GM23248 (cell line): ENCODE data around the gene KASH5. TPM values are rescaled to one million over a fixed set of nuclear protein-coding genes. Genes with fewer than 3 reads are reported as not detected.

Source experiments
- DNase-seq: peaks from one replicate; pipeline ENCODE4 v3.0.0-alpha.2; 2015
- H2AFZ ChIP-seq: fragments of 200-600 bp; sonication (generic); 2 replicates; pipeline ENCODE4 v1.6.1; 2016; ENCODE audit warnings: antibody characterized with exemption
- H3F3A ChIP-seq: fragments of 200-600 bp; sonication (generic); 2 replicates; pipeline ENCODE4 v1.6.1; 2016; ENCODE audit warnings: mild to moderate bottlenecking, antibody characterized with exemption, mixed run types; ENCODE audit not compliant: insufficient read depth
- H3K27ac ChIP-seq: fragments of 200-600 bp; sonication (generic); 2 replicates; pipeline ENCODE4 v1.5.1; 2016; ENCODE audit warnings: mild to moderate bottlenecking
- H3K27me3 ChIP-seq: fragments of 200-600 bp; sonication (generic); replicated peaks from 2 replicates; pipeline ENCODE4 v1.6.1; 2016; ENCODE audit warnings: mild to moderate bottlenecking; ENCODE audit not compliant: insufficient read depth
- H3K36me3 ChIP-seq: fragments of 200-600 bp; sonication (generic); 2 replicates; pipeline ENCODE4 v1.6.1; 2016; ENCODE audit warnings: low read depth, mild to moderate bottlenecking
- H3K4me1 ChIP-seq: fragments of 200-600 bp; sonication (generic); 2 replicates; pipeline ENCODE4 v1.6.1; 2016; ENCODE audit warnings: mild to moderate bottlenecking; ENCODE audit not compliant: insufficient read depth
- H3K4me2 ChIP-seq: fragments of 200-600 bp; sonication (generic); one replicate; pipeline ENCODE4 v1.6.1; 2016; ENCODE audit warnings: mild to moderate bottlenecking; ENCODE audit not compliant: unreplicated experiment
- H3K4me3 ChIP-seq: fragments of 200-600 bp; sonication (generic); 2 replicates; pipeline ENCODE4 v1.5.1; 2016; ENCODE audit warnings: mild to moderate bottlenecking
- H3K79me2 ChIP-seq: fragments of 200-600 bp; sonication (generic); 2 replicates; pipeline ENCODE4 v1.6.1; 2016; ENCODE audit warnings: mild to moderate bottlenecking; ENCODE audit not compliant: insufficient read depth
- H3K9ac ChIP-seq: fragments of 200-600 bp; sonication (generic); 2 replicates; pipeline ENCODE4 v1.6.1; 2016; ENCODE audit warnings: mild to moderate bottlenecking
- H3K9me2 ChIP-seq: fragments of 200-600 bp; sonication (generic); 2 replicates; pipeline ENCODE4 v1.6.1; 2016; ENCODE audit warnings: mixed run types, mild to moderate bottlenecking, moderate library complexity; ENCODE audit not compliant: insufficient read depth
- H3K9me3 ChIP-seq: fragments of 200-600 bp; sonication (generic); one replicate; pipeline ENCODE4 v1.6.1; 2017; ENCODE audit warnings: low read depth
- H4K20me1 ChIP-seq: fragments of 200-600 bp; sonication (generic); 2 replicates; pipeline ENCODE4 v1.6.0; 2016; ENCODE audit not compliant: insufficient read depth
- EZH2 ChIP-seq: fragments of 200-600 bp; sonication (generic); IDR thresholded peaks from 2 replicates; pipeline ENCODE4 v1.6.1; 2018; ENCODE audit warnings: antibody characterized with exemption, mild to moderate bottlenecking; ENCODE audit not compliant: insufficient read depth, poor library complexity, severe bottlenecking
- EZH2phosphoT487 ChIP-seq: fragments of 200-600 bp; sonication (generic); IDR thresholded peaks from 2 replicates; pipeline ENCODE4 v1.6.1; 2018; ENCODE audit warnings: antibody characterized with exemption, moderate library complexity, mild to moderate bottlenecking, low read depth; ENCODE audit not compliant: insufficient read depth
- WGBS, 2 experiments: methylation state at CpG; one replicate each; pipeline ENCODE4 v1.1.6; 2015 to 2017; ENCODE audit warnings: low lambda C conversion rate in 2 of 2, low coverage in 1 of 2; ENCODE audit errors: missing lambda C conversion rate in 2 of 2; 5-methylcytosine and 5-hydroxymethylcytosine counted together
- in situ Hi-C: fragments of 300-500 bp; cut with MboI; formaldehyde crosslinking; loops from 2 replicates; pipeline ENCODE4 v1.15.0; 2020
- polyA plus RNA-seq: library from polyadenylated mRNA; unstranded; fragments of >200 nt; fragmentation: Nextera tagmentation; extraction: Ambion mirVana; gene quantifications from 2 replicates; pipeline ENCODE4 v1.2.1, GENCODE V29; 2016
- total RNA-seq: library from RNA; depleted of rRNA; stranded (reverse); fragments of >200 nt; shearing (Covaris generic); gene quantifications from 2 replicates; pipeline ENCODE4 v1.2.3, GENCODE V29; 2014

KASH5 gene
- total and polyA plus RNA-seq, 2 experiments from 2014 or later: not detected

GRCh38 chr19:49340865-49341718 is 47.0 kb upstream of the KASH5 start:
- no peaks in the 10 kb centered on the region; the same call in 1 of the 2 replicates for H3K36me3 ChIP-seq
- H3K4me3 ChIP-seq: no peak overlapping the region
- DNase-seq: no peak
- H3K9ac ChIP-seq: no peak overlapping the region
- TF ChIP-seq EZH2 (no peak), EZH2phosphoT487 (no peak)
- H3K9me2 ChIP-seq: no peaks in the 10 kb centered on the region
- H3K4me2 ChIP-seq: no peak overlapping the region
- H3F3A ChIP-seq: no peaks in the 10 kb centered on the region
- H3K27ac ChIP-seq: no peak overlapping the region
- no peaks in the 10 kb centered on the region for H4K20me1 ChIP-seq
- H3K27me3 ChIP-seq: no peaks in the 10 kb centered on the region
- no peak overlapping the region for H2AFZ ChIP-seq
- H3K4me1 ChIP-seq: no peaks in the 10 kb centered on the region
- WGBS, 2 experiments: 90 to 92% methylated on average over 11 of the region's 11 CpGs
- no peaks in the 10 kb centered on the region for H3K79me2 ChIP-seq
- no peaks in the 10 kb centered on the region for H3K9me3 ChIP-seq
- in situ Hi-C loops: no loop called here

- Histone ChIP-seq H3K79me2 (no peaks in the 10 kb centered on the region), H3K4me2 (no peak overlapping the region), H3K27ac (no peak overlapping the region), H3K9ac (no peak overlapping the region), H3K27me3 (no peaks in the 10 kb centered on the region), H2AFZ (no peak overlapping the region), H3K9me2 (no peaks in the 10 kb centered on the region), H4K20me1 (no peaks in the 10 kb centered on the region), H3F3A (no peaks in the 10 kb centered on the region), H3K36me3 (no peaks in the 10 kb centered on the region; the same call in 1 of the 2 replicates), H3K4me3 (no peak overlapping the region), H3K4me1 (no peaks in the 10 kb centered on the region), H3K9me3 (no peaks in the 10 kb centered on the region)
- no peak for DNase-seq
- in situ Hi-C loops: no loop called here
- TF ChIP-seq EZH2phosphoT487 (no peak), EZH2 (no peak)
- WGBS, 2 experiments: 96 to 98% methylated on average over 11 of the region's 11 CpGs
These were observed 45.7 kb upstream of the KASH5 start for GRCh38 chr19:49342291-49342721.

GRCh38 chr19:49343123-49343522 is 44.9 kb upstream of the KASH5 start:
- Histone ChIP-seq H3K27me3 (no peaks in the 10 kb centered on the region), H3K9ac (no peak overlapping the region), H3K4me3 (no peak overlapping the region), H4K20me1 (no peaks in the 10 kb centered on the region), H3K79me2 (no peaks in the 10 kb centered on the region), H3K9me2 (no peaks in the 10 kb centered on the region), H3K36me3 (no peaks in the 10 kb centered on the region; the same call in 1 of the 2 replicates), H3K27ac (no peak overlapping the region), H2AFZ (no peak overlapping the region), H3K9me3 (no peaks in the 10 kb centered on the region), H3K4me1 (no peaks in the 10 kb centered on the region), H3K4me2 (no peak overlapping the region), H3F3A (no peaks in the 10 kb centered on the region)
- 97 to 98% methylated on average over 7 of the region's 7 CpGs for WGBS, 2 experiments
- in situ Hi-C loops: no loop called here
- TF ChIP-seq EZH2phosphoT487 (no peak), EZH2 (no peak)
- no peak for DNase-seq

- no peaks in the 10 kb centered on the region for H4K20me1 ChIP-seq
- H3K4me2 ChIP-seq: no peak overlapping the region
- H3K27me3 ChIP-seq: no peaks in the 10 kb centered on the region
- no peaks in the 10 kb centered on the region for H3K9me3 ChIP-seq
- DNase-seq: no peak
- H3K4me1 ChIP-seq: no peaks in the 10 kb centered on the region
- H3K79me2 ChIP-seq: no peaks in the 10 kb centered on the region
- H2AFZ ChIP-seq: no peak overlapping the region
- no peaks in the 10 kb centered on the region for H3K9me2 ChIP-seq
- in situ Hi-C loops: no loop called here
- no peak for TF ChIP-seq EZH2
- TF ChIP-seq EZH2phosphoT487: no peak
- no peak overlapping the region for H3K9ac ChIP-seq
- H3K27ac ChIP-seq: no peak overlapping the region
- no peaks in the 10 kb centered on the region for H3F3A ChIP-seq
- H3K36me3 ChIP-seq: no peaks in the 10 kb centered on the region; the same call in 1 of the 2 replicates
- 82 to 84% methylated on average over 11 of the region's 11 CpGs for WGBS, 2 experiments
- H3K4me3 ChIP-seq: no peak overlapping the region
These were observed 43.3 kb upstream of the KASH5 start for GRCh38 chr19:49344505-49345423.
